Skeletal muscle tissue (tissue), 4 donors: ENCODE data around the gene PLCB2. TPM values are rescaled to one million over a fixed set of nuclear protein-coding genes. Genes with fewer than 3 reads are reported as not detected.

Experiments used
- H3K27ac ChIP-seq: one replicate; pipeline ENCODE4 v1.7.0; 2013; ENCODE audit warnings: mild to moderate bottlenecking, low read depth, low read length, inconsistent platforms
- H3K27me3 ChIP-seq, 3 donors: one replicate each; pipeline ENCODE4 v1.7.0; 2013; ENCODE audit warnings: low read length in 3 of 3; ENCODE audit not compliant: control insufficient read depth in 3 of 3, insufficient read depth in 3 of 3
- H3K36me3 ChIP-seq, 3 donors: one replicate each; pipeline ENCODE4 v1.7.0; 2013; ENCODE audit warnings: low read length in 3 of 3; ENCODE audit not compliant: control insufficient read depth in 3 of 3, insufficient read depth in 3 of 3
- H3K4me1 ChIP-seq, 3 donors: one replicate each; pipeline ENCODE4 v1.7.0; 2013; ENCODE audit warnings: low read length in 3 of 3, mild to moderate bottlenecking in 3 of 3; ENCODE audit not compliant: control insufficient read depth in 3 of 3, insufficient read depth in 3 of 3
- H3K4me3 ChIP-seq, 3 donors: one replicate each; pipeline ENCODE4 v1.7.0; 2013; ENCODE audit warnings: low read length in 3 of 3
- H3K9ac ChIP-seq, 3 donors: one replicate each; pipeline ENCODE4 v1.7.0; 2013; ENCODE audit warnings: low read length in 3 of 3, mild to moderate bottlenecking in 3 of 3, moderate library complexity in 2 of 3, low read depth in 1 of 3
- H3K9me3 ChIP-seq, 3 donors: one replicate each; pipeline ENCODE4 v1.7.0; 2013; ENCODE audit warnings: low read length in 3 of 3; ENCODE audit not compliant: control insufficient read depth in 3 of 3
- total RNA-seq: library from RNA; depleted of rRNA; stranded (reverse); fragments of >200 nt; gene quantifications from one replicate; pipeline ENCODE4 v1.2.3, GENCODE V29; 2014
- donor health status: Osteomylitis.

Gene PLCB2
- total RNA-seq, 1 donor from 2014 or later: 3.7 TPM

DNA sequence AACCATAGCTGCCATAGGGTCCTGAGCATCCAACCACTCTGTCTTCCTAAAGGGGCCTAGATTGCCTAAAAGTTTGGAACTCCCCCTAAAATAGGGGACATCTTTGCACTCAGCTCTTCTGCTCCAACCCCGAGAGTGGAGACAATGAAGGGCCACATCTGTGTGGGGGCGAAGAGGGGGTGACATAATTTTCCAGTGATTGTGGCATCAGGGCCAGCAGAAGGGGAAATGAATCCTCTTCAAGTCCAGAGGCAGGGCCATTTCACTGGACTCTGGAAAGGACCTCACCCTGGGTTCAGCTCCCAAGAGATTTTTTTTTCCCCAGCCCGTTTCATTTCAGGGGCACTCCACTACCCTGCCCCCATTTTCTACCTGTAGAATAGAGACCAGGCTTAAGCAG is 20.2 kb downstream of the PLCB2 start:
- Histone ChIP-seq H3K4me3 (no peak overlapping the region), H3K36me3 (no peaks in the 10 kb centered on the region), H3K9me3 (no peaks in the 10 kb centered on the region), H3K27ac (no peak overlapping the region), H3K9ac (peak overlapping the region in 1 of 3 donors; percentile 16), H3K4me1 (peaks cover 12 to 23% (median 20%) of the 10 kb centered on the region in 3 donors), H3K27me3 (peaks cover 23 to 41% (median 27%) of the 10 kb centered on the region in 3 donors)

DNA sequence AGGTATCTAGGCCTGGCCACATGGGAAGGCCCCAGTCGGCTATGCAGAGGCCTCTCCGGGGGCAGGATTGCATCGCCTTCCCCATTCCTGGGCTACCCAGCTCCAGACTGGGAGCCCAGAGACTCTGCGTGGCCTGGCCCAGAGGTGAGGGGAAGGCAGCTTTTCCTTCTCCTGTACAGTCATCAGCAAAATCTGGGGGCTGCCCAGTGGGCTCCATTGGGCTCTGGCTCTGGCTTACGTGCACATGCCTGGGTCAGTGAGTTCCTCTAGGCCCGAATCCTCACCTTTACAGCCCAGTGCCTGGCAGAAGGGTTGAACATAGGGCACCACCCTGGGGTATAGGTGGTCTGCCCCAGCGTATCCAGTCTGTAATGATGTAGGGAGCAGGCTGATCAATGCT is 20.9 kb downstream of the PLCB2 start:
- H3K4me3 ChIP-seq: no peak overlapping the region
- peaks cover 24 to 42% (median 27%) of the 10 kb centered on the region in 3 donors for H3K27me3 ChIP-seq
- no peak overlapping the region for H3K27ac ChIP-seq
- H3K9me3 ChIP-seq: no peaks in the 10 kb centered on the region
- H3K4me1 ChIP-seq: peaks cover 15 to 28% (median 26%) of the 10 kb centered on the region in 3 donors
- H3K36me3 ChIP-seq: no peaks in the 10 kb centered on the region
- H3K9ac ChIP-seq: no peak overlapping the region

DNA sequence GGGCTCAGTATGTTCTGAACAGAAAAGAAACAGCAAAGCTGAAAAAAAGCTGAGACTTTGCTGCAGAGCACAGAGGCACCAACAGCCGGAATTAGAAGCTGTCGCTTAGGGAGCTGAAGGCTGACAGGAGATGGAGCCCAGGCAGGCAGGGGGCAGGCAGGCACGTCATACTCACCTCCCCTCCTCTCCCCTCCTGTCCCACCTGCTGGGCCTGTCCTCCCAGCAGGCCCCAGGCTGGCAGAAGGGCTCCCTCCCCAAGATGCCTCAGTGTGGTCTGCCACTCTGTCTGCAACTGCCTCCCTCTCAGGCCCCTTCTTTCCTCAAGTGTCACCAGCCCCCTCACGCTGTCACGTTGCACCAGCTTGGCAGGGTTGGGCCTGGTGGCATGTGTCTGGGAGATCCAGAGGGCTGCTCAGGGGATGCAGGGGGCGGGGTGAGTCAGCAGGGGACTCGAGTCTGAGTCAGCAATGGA is 21.6 kb downstream of the PLCB2 start:
- Histone ChIP-seq H3K27ac (no peak overlapping the region), H3K4me1 (peaks cover 15 to 32% (median 25%) of the 10 kb centered on the region in 3 donors), H3K36me3 (no peaks in the 10 kb centered on the region), H3K27me3 (peaks cover 27 to 48% (median 30%) of the 10 kb centered on the region in 3 donors), H3K9ac (no peak overlapping the region), H3K9me3 (no peaks in the 10 kb centered on the region), H3K4me3 (no peak overlapping the region)

GRCh38 chr15:40285554-40286011 is 22.2 kb downstream of the PLCB2 start:
- Histone ChIP-seq H3K9me3 (no peaks in the 10 kb centered on the region), H3K36me3 (no peaks in the 10 kb centered on the region), H3K9ac (no peak overlapping the region), H3K4me1 (peaks cover 12 to 30% (median 22%) of the 10 kb centered on the region in 3 donors), H3K4me3 (no peak overlapping the region), H3K27ac (no peak overlapping the region), H3K27me3 (peaks cover 32 to 53% (median 35%) of the 10 kb centered on the region in 3 donors)

DNA sequence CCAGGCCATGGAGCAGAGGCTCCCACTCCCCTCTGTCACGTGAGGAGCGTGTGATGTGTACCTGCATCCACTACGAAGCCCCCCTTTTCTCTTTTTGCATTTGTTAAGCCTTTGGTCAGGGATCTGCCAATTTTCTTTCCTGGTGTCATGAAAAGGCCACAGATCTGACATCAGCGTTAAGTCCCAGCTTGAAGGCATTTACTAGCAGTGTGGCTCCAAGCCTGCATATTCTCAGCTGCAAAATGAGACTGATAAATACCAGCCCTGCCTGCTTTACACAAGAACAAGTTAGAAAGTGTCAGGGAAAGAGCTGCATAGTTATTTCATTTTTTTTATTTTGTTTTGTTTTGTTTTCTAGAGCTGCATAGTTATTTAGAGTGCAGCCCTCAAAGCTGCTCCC is 22.6 kb downstream of the PLCB2 start:
- no peaks in the 10 kb centered on the region for H3K9me3 ChIP-seq
- no peak overlapping the region for H3K27ac ChIP-seq
- peaks cover 12 to 30% (median 22%) of the 10 kb centered on the region in 3 donors for H3K4me1 ChIP-seq
- H3K27me3 ChIP-seq: peaks cover 36 to 53% (median 37%) of the 10 kb centered on the region in 3 donors
- H3K9ac ChIP-seq: no peak overlapping the region
- H3K36me3 ChIP-seq: no peaks in the 10 kb centered on the region
- H3K4me3 ChIP-seq: no peak overlapping the region

DNA sequence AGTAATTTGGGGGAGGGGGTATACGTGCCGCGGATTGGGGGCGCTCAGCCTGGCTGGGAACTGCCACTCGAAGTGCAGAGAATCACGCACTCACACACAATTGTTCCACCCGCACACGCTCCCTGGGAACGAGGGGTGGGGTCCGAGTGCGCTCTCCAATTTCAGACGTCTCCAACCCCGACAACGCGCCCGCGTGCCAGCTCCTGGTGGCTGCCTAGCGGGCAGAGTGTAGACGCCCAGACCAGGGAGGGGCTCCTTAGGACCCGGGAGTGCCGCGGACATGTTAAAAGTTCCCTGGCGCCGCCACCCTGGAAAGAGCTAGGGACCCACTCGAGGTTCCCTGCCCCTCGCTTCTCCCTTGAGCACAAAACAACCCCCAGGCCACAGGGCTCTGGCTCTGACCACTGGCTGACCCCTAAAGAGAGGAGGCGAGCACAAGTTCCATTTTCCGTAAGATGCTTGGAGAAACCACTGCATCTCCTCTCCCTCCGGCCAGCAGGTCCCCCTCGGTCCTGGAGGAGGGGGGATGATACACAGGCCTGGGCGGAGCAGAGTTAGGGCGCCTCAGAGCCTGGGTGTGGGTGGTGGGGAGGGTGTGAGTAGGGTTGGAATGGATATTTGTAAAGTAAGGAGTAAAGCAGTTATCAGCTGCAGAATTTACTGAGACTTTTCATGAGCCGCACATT is 24.0 kb downstream of the PLCB2 start:
- Histone ChIP-seq H3K9ac (no peak overlapping the region), H3K36me3 (no peaks in the 10 kb centered on the region), H3K27ac (no peak overlapping the region), H3K4me3 (no peak overlapping the region), H3K4me1 (peaks cover 12 to 33% (median 20%) of the 10 kb centered on the region in 3 donors), H3K9me3 (no peaks in the 10 kb centered on the region), H3K27me3 (peaks cover 46 to 57% (median 48%) of the 10 kb centered on the region in 3 donors)

DNA sequence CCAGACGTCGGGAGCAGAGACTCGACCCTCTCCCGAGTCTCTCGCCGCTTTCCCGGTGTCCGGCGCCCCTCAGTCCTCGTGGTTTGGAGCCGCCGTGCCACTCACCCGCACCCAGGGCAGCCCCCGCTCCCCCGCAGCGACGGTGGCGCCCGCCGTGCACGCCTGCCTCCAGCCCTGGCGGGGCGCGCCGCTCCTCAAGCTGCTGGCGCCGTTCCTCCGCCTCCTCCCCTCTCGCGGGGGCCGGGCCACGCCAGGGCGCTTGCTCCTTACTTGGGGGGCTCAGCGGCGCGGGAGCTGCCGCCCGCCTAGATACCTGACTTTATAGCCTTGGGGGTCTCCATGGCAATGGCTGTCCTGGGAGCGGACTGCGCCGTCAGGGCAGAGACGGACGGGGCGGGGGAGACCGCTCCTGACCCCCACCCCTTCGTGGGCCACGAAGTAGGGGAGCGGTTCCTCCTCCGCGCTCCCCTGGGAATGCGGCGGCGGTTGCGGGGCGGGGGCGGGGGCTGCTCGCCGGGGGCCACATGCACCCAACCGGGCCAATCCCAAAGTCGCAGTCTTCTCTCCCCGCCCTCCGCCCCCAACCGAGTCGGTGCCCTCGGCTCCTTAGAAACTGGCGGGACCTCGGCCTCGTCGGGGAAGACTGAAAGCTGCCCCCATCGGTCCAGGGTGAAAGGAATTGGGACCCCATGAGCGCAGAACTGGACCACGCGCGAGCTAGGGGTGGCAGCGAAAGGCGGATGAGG is 24.7 kb downstream of the PLCB2 start, which contains the start of gene ANKRD63:
TSS of gene ANKRD63 (minus strand) at position 196 of the 746 bp plus-strand sequence. CDS start 478 bp downstream, outside the sequence.
- peak within 1 kb of the TSS in 1 of 3 donors; percentile 54 for H3K9ac ChIP-seq
- peak within 1 kb of the TSS; percentile 48 to 73 (median 59) for H3K4me3 ChIP-seq
- H3K9me3 ChIP-seq: no peaks in the 10 kb centered on the region
- no peaks in the 10 kb centered on the region for H3K36me3 ChIP-seq
- H3K27me3 ChIP-seq: peaks cover 53 to 61% (median 55%) of the 10 kb centered on the region in 3 donors
- peaks cover 12 to 32% (median 20%) of the 10 kb centered on the region in 3 donors for H3K4me1 ChIP-seq
- no peak within 1 kb of the TSS for H3K27ac ChIP-seq

- peak overlapping the region in 1 of 3 donors; percentile 54 for H3K9ac ChIP-seq
- peak overlapping the region; percentile 48 to 73 (median 59) for H3K4me3 ChIP-seq
- peaks cover 7 to 31% (median 18%) of the 10 kb centered on the region in 3 donors for H3K4me1 ChIP-seq
- H3K36me3 ChIP-seq: no peaks in the 10 kb centered on the region
- H3K27me3 ChIP-seq: peaks cover 60 to 68% (median 62%) of the 10 kb centered on the region in 3 donors
- H3K9me3 ChIP-seq: no peaks in the 10 kb centered on the region
- no peak overlapping the region for H3K27ac ChIP-seq
Observed at GRCh38 chr15:40282147-40282868, 25.4 kb downstream of the PLCB2 start.

- Histone ChIP-seq H3K27me3 (peaks cover 61 to 68% (median 62%) of the 10 kb centered on the region in 3 donors), H3K9ac (peak overlapping the region in 1 of 3 donors; percentile 54), H3K27ac (no peak overlapping the region), H3K9me3 (no peaks in the 10 kb centered on the region), H3K36me3 (no peaks in the 10 kb centered on the region), H3K4me3 (peak overlapping the region in 2 of 3 donors; percentile 59 to 73), H3K4me1 (peaks cover 4 to 26% (median 16%) of the 10 kb centered on the region in 3 donors)
Observed at GRCh38 chr15:40281801-40282146, 26.0 kb downstream of the PLCB2 start.
